Naive B cell (primary cell): ENCODE measurements around the gene OR10H1. TPM values are rescaled to one million over a fixed set of nuclear protein-coding genes. Genes with fewer than 3 reads are reported as not detected.
A peak's percentile ranks its signal among the peaks of the same experiment; 100 is the strongest.
"Not testable (repeated sequence)": the region's sequence is repeated elsewhere in the genome, so short reads cannot be mapped to it uniquely, and the experiment has no call there.

Experiments used
- ATAC-seq, 2 donors: fragments of 150-1000 bp; cut with Tn5 transposase; 2 replicates each; pipeline ENCODE4 v1.10.0; 2021; ENCODE audit warnings: low read depth in 2 of 2, mild to moderate bottlenecking in 2 of 2, moderate library complexity in 2 of 2
- DNase-seq: peaks from one replicate; pipeline ENCODE4 v3.0.0; 2022
- H3K27ac Mint-ChIP-seq, 6 donors: one replicate each; pipeline ENCODE4 v1.8.0; 2020 to 2022; ENCODE audit warnings: mild to moderate bottlenecking in 6 of 6, mixed read lengths in 6 of 6, moderate library complexity in 5 of 6, inconsistent platforms in 2 of 6
- H3K27me3 Mint-ChIP-seq, 3 donors: one replicate each; pipeline ENCODE4 v1.8.0; 2021 to 2022; ENCODE audit warnings: mixed read lengths in 3 of 3, mild to moderate bottlenecking in 1 of 3
- H3K36me3 Mint-ChIP-seq, 2 donors: one replicate each; pipeline ENCODE4 v1.8.0; 2020 to 2022; ENCODE audit warnings: mixed read lengths in 2 of 2, inconsistent platforms in 1 of 2, mild to moderate bottlenecking in 1 of 2
- H3K4me1 Mint-ChIP-seq, 3 donors: one replicate each; pipeline ENCODE4 v1.8.0; 2020 to 2022; ENCODE audit warnings: mixed read lengths in 3 of 3, inconsistent platforms in 1 of 3, mild to moderate bottlenecking in 1 of 3, moderate library complexity in 1 of 3
- H3K4me3 Mint-ChIP-seq, 8 donors: one replicate each; pipeline ENCODE4 v1.8.0; 2020 to 2022; ENCODE audit warnings: mild to moderate bottlenecking in 8 of 8, mixed read lengths in 8 of 8, moderate library complexity in 8 of 8, inconsistent platforms in 2 of 8
- H3K9me3 Mint-ChIP-seq, 7 donors: one replicate each; pipeline ENCODE4 v1.8.0; 2020 to 2022; ENCODE audit warnings: mixed read lengths in 7 of 7, mild to moderate bottlenecking in 5 of 7, inconsistent platforms in 2 of 7, moderate library complexity in 1 of 7
- polyA plus RNA-seq, 6 donors: library from polyadenylated mRNA; unstranded; fragments of 300-500 nt; fragmentation: Illumina TruSeq; gene quantifications; one replicate each; pipeline ENCODE4 v1.2.3, GENCODE V29; 2021; ENCODE audit warnings: low read depth in 6 of 6

Gene OR10H1
- polyA plus RNA-seq, 6 donors from 2014 or later: not detected

DNA sequence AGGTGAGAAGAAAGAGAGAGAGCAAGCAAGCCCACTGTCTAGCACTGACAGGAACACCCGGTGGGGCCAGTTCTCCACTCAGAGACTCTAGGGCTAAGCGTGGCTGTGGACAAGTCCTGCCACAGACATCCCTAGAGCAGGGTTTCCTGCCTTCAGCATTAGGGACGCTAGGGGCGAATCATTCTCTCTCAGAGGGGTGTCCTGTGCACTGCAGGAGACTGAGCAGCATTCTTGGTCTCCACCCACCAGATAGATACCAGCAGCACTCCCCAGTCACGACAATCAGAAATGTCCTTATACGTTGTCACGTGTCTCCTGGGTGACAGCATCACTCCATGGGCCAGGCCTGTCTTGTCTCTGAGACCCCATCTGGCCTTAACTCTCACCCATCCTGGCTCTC, 1.5 kb downstream of the OR10H1 start:
- Mint-ChIP-seq H3K27ac (peak overlapping the region in 2 of 6 donors; percentile 11 to 39), H3K27me3 (peaks cover 36 to 80% (median 67%) of the 10 kb centered on the region in 3 donors), H3K36me3 (no peaks in the 10 kb centered on the region), H3K4me1 (peaks cover 4 to 8% (median 6%) of the 10 kb centered on the region in 3 donors), H3K9me3 (no peaks in the 10 kb centered on the region), H3K4me3 (no peak overlapping the region)
- no peak for ATAC-seq
- no peak for DNase-seq

DNA sequence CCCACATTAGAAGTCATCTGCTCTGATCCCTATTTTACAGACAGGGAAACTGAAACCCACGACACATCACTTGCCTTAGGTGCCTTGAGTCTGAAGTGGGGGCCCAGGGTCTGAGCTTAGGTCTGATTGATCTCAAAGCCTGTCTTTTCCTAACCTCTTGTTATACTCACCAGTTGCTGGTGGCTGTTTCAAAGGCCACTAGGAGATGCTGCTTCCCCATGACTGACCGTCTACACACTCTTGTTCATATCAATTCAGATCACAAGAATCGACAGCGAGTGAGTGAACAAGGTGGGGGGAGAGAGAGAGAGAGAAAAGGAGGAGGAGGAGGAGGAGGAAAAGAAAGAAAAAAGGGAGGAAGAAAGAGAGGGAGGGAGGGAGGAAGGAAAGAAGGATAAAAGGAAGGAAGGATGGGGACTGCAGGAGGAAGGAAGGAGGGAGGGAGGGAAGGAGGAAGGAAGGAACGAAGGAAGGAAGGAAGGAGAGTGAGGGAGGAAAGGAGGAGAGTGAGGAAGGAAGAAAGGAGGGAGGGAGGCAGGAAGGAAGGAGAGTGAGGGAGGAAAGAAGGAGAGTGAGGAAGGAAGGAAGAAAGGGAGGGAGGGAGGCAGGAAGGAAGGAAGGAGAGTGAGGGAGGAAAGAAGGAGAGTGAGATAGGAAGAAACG, 3.3 kb downstream of the OR10H1 start:
- DNase-seq (no peak), ATAC-seq (no peak)
- H3K27ac Mint-ChIP-seq: peak overlapping the region in 1 of 6 donors; percentile 89
- H3K36me3 Mint-ChIP-seq: peaks cover 0 to 6% of the 10 kb centered on the region in 2 donors
- peaks cover 4 to 8% (median 6%) of the 10 kb centered on the region in 3 donors for H3K4me1 Mint-ChIP-seq
- H3K27me3 Mint-ChIP-seq: peaks cover 37 to 79% (median 75%) of the 10 kb centered on the region in 3 donors
- H3K9me3 Mint-ChIP-seq: no peaks in the 10 kb centered on the region
- H3K4me3 Mint-ChIP-seq: no peak overlapping the region

DNA sequence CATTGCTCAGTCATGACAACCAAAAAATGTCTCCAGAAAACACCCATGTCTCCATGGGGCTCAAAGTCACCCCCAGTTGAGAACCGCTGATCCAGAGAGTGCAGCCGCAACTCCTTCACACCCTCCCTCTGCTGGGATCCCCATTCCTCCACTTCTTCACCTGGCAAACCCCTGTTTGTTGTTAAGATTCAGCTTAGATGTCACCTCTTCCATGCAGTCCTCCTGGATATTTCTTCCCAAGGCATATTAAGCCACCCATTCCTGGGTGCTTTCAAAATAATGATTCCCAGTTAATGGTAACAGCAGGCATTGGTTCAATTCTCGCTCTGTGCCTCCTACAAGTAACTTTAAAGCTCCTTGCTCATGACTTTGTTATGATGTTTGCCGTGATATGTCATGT, 4.0 kb downstream of the OR10H1 start:
- no peak overlapping the region for H3K4me3 Mint-ChIP-seq
- peaks cover 4 to 8% (median 6%) of the 10 kb centered on the region in 3 donors for H3K4me1 Mint-ChIP-seq
- no peak for DNase-seq
- H3K9me3 Mint-ChIP-seq: no peaks in the 10 kb centered on the region
- no peak for ATAC-seq
- peaks cover 0 to 6% of the 10 kb centered on the region in 2 donors for H3K36me3 Mint-ChIP-seq
- H3K27ac Mint-ChIP-seq: no peak overlapping the region
- peaks cover 36 to 81% (median 76%) of the 10 kb centered on the region in 3 donors for H3K27me3 Mint-ChIP-seq

DNA sequence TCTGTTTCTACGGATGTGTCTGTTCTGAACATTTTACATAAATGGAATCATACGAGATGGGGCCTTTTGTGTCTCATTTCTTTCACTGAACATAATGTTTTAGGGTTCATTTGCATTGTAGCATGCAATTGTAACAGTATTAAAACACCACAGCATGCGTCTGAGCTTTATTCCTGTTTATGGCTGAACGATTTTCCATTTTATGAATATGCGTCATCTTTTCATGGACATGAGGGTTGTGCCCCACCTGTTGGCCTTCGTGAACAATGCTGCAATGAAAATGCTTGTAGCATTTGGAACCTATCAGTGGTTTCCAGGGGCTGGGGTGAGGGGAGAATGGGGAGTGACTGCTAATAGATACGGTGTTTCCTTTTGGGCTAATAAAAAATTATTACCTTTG, 5.1 kb downstream of the OR10H1 start:
- Mint-ChIP-seq H3K27me3 (peaks cover 46 to 80% (median 66%) of the 10 kb centered on the region in 3 donors), H3K4me3 (no peak overlapping the region), H3K4me1 (peaks cover 4 to 8% (median 6%) of the 10 kb centered on the region in 3 donors), H3K27ac (no peak overlapping the region), H3K9me3 (no peaks in the 10 kb centered on the region), H3K36me3 (peaks cover 0 to 6% of the 10 kb centered on the region in 2 donors)
- DNase-seq (no peak), ATAC-seq (no peak)

DNA sequence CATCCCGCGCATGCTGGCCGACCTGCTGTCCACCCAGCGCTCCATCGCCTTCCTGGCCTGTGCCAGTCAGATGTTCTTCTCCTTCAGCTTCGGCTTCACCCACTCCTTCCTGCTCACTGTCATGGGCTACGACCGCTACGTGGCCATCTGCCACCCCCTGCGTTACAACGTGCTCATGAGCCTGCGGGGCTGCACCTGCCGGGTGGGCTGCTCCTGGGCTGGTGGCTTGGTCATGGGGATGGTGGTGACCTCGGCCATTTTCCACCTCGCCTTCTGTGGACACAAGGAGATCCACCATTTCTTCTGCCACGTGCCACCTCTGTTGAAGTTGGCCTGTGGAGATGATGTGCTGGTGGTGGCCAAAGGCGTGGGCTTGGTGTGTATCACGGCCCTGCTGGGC, 21.2 kb downstream of the OR10H1 start:
- peak overlapping the region in 1 of 8 donors; percentile 10 for H3K4me3 Mint-ChIP-seq
- DNase-seq, H3K9me3 Mint-ChIP-seq, H3K4me1 Mint-ChIP-seq, ATAC-seq, H3K27ac Mint-ChIP-seq, H3K36me3 Mint-ChIP-seq: not testable (repeated sequence)
- peaks cover 32 to 70% (median 66%) of the 10 kb centered on the region in 3 donors for H3K27me3 Mint-ChIP-seq

- Mint-ChIP-seq H3K27me3 (peaks cover 18 to 55% (median 54%) of the 10 kb centered on the region in 3 donors), H3K4me3 (no peak overlapping the region), H3K9me3 (peaks cover 0 to 3% (median 0%) of the 10 kb centered on the region in 7 donors), H3K4me1 (peaks cover 0 to 2% (median 0%) of the 10 kb centered on the region in 3 donors), H3K27ac (peak overlapping the region in 1 of 6 donors; percentile 62), H3K36me3 (peaks cover 0 to 4% of the 10 kb centered on the region in 2 donors)
- ATAC-seq: no peak
- DNase-seq: no peak
Observed at GRCh38 chr19:15790096-15790495, 25.4 kb downstream of the OR10H1 start.

DNA sequence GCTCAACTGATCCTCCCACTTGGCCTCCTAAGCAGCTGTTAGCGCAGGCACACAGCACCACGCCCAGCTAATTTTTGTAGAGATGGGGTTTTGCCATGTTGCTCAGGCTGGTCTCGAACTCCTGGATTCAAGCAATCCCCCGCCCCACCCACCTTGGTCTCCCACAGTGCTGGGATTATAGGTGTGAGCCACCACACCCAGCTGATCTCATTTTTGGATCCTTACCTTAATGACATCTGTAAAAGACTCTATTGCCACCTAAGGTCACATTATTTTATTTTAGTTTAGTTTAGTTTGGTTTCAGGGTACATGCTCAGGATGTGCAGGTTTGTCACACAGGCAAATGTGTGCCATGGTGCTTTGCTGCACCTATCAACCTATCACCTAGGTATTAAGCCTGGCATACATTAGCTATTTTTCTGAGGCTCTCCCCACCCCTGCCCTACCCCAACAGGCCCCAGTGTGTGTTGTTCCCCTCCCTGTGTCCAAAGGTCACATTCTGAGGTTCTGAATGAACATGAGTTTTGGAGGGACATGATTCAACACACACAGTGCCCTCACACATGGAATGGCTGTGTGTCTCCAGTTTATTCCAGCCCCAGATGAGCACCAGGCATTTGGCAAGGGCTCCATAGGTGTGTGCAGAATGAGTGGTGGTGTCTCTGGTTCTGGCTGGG, 26.7 kb downstream of the OR10H1 start:
- Mint-ChIP-seq H3K9me3 (peaks cover 0 to 7% (median 0%) of the 10 kb centered on the region in 7 donors), H3K27ac (no peak overlapping the region), H3K4me3 (no peak overlapping the region), H3K4me1 (no peaks in the 10 kb centered on the region), H3K27me3 (peaks cover 25 to 47% (median 43%) of the 10 kb centered on the region in 3 donors), H3K36me3 (no peaks in the 10 kb centered on the region)
- ATAC-seq (no peak), DNase-seq (no peak)

GRCh38 chr19:15787611-15788155, 27.8 kb downstream of the OR10H1 start, which contains the start of gene OR10H5:
Gene OR10H5 (plus strand): TSS chr19:15787661. CDS start chr19:15794049, 6,388 bp downstream.
- Mint-ChIP-seq H3K9me3 (peaks cover 0 to 7% (median 0%) of the 10 kb centered on the region in 7 donors), H3K27ac (peak within 1 kb of the TSS in 1 of 6 donors; percentile 8), H3K36me3 (no peaks in the 10 kb centered on the region), H3K4me3 (no peak within 1 kb of the TSS), H3K4me1 (no peaks in the 10 kb centered on the region), H3K27me3 (peaks cover 22 to 54% (median 45%) of the 10 kb centered on the region in 3 donors)
- ATAC-seq (no peak), DNase-seq (no peak)

DNA sequence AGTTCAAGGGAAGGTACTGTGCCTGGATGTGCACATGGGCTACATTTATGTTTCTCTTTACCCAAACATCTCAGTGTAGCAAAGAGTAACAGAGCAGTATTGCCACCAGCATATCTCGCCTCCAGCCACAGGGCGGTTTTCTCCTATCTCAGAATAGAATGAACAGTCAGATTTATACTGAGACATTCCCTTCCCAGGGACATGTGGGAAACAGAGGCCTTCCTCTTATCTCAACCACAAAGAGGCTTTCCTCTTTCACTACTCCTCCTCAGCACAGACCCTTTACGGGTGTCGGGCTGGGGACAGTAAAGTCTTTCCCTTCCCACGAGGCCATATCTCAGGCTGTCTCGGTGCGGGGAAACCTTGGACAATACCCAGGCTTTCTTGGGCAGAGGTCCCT, 32.6 kb downstream of the OR10H1 start:
- DNase-seq, H3K4me1 Mint-ChIP-seq, H3K27ac Mint-ChIP-seq, H3K9me3 Mint-ChIP-seq, ATAC-seq, H3K36me3 Mint-ChIP-seq, H3K4me3 Mint-ChIP-seq: not testable (repeated sequence)
- H3K27me3 Mint-ChIP-seq: peaks cover 8 to 45% (median 25%) of the 10 kb centered on the region in 3 donors

- H3K4me1 Mint-ChIP-seq: peaks cover 0 to 8% (median 4%) of the 10 kb centered on the region in 3 donors
- H3K4me3 Mint-ChIP-seq: no peak overlapping the region
- peaks cover 0 to 8% of the 10 kb centered on the region in 2 donors for H3K36me3 Mint-ChIP-seq
- DNase-seq (no peak), ATAC-seq (no peak)
- H3K27ac Mint-ChIP-seq: peak overlapping the region in 1 of 6 donors; percentile 88
- H3K9me3 Mint-ChIP-seq: peaks cover 0 to 11% (median 2%) of the 10 kb centered on the region in 7 donors
- H3K27me3 Mint-ChIP-seq: peaks cover 8 to 45% (median 25%) of the 10 kb centered on the region in 3 donors
Observed at GRCh38 chr19:15782211-15782610, 33.3 kb downstream of the OR10H1 start.

DNA sequence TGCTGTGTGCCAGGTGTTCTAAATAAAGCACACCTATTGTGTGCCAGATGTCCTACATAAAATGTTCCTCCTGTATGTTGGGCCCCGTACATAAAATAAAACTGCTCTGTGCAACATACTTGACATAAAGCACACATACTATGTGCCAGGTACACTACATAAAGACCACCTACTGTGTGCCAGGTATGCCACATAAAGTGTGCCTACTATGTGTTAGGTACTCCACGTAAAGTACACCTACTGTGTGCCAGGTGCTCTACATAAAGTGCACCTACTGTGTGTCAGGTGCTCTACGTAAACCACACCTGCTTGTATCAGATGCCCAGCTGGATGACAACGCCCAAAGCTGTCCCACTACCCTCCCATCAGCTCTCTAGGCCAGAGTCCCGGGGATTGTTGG, 33.8 kb downstream of the OR10H1 start:
- no peak overlapping the region for H3K27ac Mint-ChIP-seq
- peaks cover 0 to 11% (median 2%) of the 10 kb centered on the region in 7 donors for H3K9me3 Mint-ChIP-seq
- peaks cover 12 to 45% (median 25%) of the 10 kb centered on the region in 3 donors for H3K27me3 Mint-ChIP-seq
- no peak for DNase-seq
- peaks cover 0 to 8% (median 4%) of the 10 kb centered on the region in 3 donors for H3K4me1 Mint-ChIP-seq
- ATAC-seq: no peak
- peaks cover 0 to 8% of the 10 kb centered on the region in 2 donors for H3K36me3 Mint-ChIP-seq
- no peak overlapping the region for H3K4me3 Mint-ChIP-seq

GRCh38 chr19:15780610-15781418, 34.6 kb downstream of the OR10H1 start:
- peak overlapping the region in 1 of 6 donors; percentile 31 for H3K27ac Mint-ChIP-seq
- H3K27me3 Mint-ChIP-seq: peaks cover 17 to 53% (median 33%) of the 10 kb centered on the region in 3 donors
- no peak for ATAC-seq
- H3K9me3 Mint-ChIP-seq: peaks cover 0 to 15% (median 2%) of the 10 kb centered on the region in 7 donors
- H3K36me3 Mint-ChIP-seq: peaks cover 0 to 8% of the 10 kb centered on the region in 2 donors
- H3K4me3 Mint-ChIP-seq: no peak overlapping the region
- DNase-seq: no peak
- peaks cover 0 to 8% (median 4%) of the 10 kb centered on the region in 3 donors for H3K4me1 Mint-ChIP-seq
